Activated CD4-positive, alpha-beta T cell treated with anti-CD3 and anti-CD28 coated beads, Interleukin-2, amount 50 U/mL, for 1 hour (primary cell): ENCODE measurements around the gene CLIP2.

Experiments
- DNase-seq: peaks from one replicate; pipeline ENCODE4 v3.0.0-alpha.2; 2020

The CLIP2 gene

DNA sequence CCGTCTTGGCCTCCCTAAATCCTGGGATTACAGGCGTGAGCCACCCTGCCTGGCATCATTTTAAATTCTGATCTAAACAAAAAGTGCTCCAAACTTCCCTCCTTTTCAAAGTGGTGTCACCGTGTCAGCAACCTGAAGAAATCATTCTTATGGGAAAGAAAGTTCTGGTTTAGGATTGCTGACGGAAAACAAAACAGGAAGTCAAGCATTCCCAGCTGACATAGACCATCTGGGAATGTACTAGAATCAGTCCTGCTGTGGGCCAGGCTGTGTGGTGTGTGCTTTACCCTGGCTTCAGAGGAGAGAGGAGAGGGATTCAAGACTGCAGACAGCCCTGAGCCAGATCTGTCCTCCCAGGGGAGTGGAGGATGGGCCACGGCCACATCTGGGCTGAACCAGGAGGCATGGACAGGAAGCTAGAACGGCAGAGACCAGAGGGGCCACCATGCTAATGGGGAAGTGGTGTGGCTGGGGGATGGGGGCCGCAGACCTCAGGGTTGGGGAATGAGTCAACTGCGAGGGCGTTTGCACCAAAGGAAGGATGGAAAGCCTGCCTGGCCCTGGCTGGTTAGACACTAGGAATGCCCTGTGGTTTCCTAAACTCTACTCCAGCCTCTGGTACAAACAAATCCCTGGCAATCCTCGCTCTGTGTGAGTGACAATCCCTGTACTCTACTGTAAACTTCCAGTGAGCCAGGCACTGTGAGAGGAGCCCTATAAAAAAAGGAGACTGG is 16.7 kb upstream of the CLIP2 start:
- DNase-seq: no peak

DNA sequence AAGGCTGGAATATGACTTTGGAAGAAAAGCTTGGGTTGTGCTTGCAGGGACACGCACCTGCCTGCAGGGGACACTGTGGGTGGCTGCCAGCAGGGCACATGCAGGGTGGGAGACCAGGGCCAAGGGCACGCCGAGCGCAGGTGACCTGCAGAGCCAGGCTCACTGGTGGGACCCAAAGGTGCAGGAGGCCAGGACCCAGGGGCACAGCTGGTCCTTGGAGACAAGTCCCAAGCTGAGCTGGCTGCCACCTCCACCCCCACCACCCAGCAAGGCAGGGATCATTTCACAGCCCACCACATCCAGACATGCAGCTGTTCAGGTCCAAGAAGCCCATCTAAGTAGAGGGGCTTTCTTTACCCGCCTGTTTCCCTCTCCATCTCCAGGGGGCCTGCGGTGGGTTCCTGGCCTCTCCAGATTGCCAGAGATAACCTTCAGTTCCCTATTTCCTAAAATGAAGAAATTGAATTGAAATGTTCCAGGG is 13.8 kb upstream of the CLIP2 start:
- DNase-seq: no peak

DNA sequence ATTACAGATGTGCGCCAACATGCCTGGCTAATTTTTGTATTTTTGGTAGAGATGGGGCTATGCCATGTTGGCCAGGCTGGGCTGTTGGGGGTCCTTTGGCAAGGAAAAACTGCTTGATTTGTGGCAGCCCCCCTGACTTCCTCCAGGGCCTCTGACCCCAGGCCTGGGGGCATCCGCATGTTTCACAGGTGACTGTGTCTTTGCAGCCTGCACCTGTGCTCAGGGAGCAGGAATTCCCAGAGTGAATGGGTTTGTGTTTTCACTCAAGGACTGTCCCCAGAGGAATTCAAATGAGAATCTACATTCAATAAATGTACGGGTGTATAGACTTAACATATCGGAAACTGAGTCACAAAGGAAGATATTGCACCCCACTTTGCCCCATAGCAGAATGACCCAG is 11.6 kb upstream of the CLIP2 start:
- DNase-seq: no peak

DNA sequence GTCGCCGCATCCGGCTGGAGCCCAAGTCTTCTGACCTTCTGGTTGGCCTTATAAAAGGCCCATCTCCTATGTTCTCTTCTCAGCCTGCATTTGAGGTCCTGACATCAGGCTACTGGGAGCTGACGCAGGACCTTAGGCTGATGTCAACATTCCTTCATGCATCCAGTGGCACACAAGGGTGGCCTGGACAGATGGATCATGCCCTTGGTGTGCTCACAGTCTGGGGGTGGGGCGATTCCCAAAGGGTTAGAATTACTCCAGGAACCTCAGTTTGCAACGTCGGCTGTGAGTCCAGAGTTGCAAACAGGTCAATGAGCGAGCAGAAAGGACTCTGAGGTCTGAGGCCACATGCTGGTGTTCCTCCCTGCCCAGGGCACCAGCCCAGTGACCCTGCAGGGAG is 8.2 kb upstream of the CLIP2 start:
- DNase-seq: no peak

DNA sequence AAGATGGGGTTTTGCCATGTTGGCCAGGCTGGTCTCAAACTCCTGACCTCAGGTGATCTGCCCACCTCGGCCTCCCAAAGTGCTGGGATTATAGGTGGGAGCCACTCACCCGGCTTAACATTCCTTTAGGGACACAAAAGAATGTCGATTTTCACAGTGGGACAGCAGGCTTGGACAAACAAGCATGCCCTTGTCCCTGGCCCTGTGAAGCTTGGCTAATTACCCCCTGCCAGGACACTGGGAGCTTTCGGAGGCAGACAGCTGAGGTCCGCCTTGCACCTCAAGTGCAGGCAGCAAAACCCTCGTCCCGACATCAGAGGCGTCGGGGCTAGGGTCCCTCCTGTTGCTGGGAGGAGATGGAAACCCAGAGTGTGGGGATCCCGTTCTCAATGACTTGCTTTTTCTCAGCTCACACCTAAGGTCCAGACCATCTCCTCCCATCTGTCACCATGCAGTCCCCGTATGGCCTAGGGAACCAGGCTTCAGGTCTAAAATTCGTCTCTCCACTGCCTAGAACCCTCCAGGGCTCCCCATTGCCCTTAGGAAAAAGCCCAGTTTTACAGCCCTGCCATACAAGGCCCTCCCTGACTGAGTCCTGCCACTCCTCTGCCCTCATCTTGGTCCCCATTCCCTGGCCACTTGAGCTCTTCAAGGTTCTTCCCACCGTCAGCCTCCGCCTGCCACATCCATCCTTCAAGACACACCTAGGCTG is 6.3 kb upstream of the CLIP2 start:
- no peak for DNase-seq

DNA sequence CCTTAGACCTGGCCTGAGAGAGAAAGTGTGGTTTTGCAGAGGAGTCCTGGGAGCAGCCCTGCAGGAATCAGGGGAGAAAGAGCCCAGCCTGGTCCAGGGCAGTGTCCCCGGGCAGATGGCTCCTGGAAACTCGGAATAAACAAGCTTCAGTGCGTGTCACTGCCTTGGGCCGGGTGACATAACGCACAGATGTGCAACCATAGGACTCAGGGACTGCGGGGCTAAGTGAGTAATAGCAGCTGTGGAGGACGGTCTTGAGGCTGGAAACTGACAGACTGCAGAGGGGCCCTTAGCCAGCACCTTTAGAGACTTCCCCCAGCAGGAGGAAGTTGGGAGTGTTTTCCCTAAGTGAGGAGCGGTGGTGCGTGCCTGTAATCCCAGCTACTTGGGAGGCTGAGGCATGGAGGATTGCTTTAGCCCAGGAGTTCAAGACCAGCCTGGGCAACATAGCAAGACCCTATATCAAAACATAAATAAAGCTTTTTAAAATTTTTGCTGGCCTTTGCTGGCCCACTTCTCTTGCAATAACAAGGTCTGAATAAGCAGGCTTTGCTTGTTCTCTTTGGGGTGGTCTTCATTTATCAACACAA is 5.3 kb upstream of the CLIP2 start:
- no peak for DNase-seq

DNA sequence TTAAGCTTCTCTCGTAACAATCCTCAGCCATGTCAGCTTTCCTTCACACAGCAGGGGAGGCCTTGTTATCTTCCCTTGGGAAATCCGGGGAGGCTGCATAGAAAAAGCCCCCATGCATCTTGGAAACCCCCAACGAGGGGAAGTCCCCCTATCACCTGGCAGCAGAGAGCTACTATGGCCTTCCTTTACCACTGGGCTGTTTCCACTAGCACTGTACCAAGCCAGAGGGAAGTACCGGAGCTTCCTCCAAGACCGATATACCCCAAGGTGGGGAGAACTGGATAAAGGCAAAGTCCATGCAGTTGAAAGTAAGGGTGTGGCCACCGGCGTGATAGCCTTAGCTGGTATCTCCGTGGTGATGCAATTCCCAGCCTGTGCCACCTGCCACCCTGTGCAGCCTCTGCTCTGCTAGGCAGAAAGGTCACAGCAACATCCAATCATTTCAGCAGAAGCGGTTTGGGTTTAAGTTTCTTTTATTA is 4.4 kb upstream of the CLIP2 start:
- no peak for DNase-seq

DNA sequence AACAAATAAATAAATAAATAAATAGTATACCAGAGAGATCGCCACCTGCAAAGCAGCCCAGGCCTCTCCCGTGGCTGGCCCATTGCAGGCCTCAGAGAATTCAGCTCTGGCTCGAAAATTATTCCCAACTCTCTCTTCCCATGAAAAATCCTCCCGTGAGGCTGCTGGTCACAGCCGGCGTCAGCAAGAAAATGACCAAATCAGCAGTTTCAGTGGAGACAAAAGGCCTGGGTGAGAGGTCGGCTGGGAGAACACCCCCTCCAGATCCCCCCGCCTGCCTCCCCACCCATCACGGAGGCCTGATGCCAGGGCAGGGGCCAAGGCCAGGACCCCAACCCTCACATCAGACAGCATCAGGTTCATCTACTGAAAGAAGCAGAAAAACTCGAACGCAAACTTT is 3.1 kb upstream of the CLIP2 start:
- DNase-seq: no peak

DNA sequence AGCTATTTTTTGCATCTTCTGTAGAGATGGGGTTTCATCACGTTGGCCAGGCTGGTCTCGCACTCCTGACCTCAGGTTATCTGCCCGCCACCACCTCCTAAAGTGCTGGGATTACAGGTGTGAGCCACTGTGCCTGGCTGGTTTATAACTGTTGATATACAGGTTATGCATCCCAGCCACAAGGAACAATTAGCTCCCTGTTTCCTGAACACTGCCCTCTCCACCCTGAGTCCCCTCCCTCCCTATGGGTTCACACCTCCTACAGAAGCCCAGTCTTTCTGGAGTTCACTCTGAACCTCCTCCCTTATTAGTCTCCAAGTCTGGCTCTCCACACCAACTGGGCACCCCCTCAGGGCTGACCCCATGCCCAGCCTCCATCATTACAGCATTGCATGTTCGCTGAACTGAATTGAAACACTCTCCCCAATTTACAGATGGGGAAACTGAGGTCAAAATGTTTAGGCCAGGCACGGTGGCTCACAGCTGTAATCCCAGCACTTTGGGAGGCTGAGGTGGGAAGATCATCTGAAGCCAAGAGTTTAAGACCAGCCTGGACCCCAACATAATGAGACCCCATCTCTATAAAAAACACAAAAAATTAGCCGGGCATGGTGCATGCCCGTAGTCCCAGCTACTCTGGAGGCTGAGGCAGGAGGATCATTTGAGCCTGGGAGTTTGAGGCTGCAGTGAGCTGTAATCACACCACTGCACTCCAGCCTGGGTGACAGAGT is 1.7 kb upstream of the CLIP2 start:
- no peak for DNase-seq

DNA sequence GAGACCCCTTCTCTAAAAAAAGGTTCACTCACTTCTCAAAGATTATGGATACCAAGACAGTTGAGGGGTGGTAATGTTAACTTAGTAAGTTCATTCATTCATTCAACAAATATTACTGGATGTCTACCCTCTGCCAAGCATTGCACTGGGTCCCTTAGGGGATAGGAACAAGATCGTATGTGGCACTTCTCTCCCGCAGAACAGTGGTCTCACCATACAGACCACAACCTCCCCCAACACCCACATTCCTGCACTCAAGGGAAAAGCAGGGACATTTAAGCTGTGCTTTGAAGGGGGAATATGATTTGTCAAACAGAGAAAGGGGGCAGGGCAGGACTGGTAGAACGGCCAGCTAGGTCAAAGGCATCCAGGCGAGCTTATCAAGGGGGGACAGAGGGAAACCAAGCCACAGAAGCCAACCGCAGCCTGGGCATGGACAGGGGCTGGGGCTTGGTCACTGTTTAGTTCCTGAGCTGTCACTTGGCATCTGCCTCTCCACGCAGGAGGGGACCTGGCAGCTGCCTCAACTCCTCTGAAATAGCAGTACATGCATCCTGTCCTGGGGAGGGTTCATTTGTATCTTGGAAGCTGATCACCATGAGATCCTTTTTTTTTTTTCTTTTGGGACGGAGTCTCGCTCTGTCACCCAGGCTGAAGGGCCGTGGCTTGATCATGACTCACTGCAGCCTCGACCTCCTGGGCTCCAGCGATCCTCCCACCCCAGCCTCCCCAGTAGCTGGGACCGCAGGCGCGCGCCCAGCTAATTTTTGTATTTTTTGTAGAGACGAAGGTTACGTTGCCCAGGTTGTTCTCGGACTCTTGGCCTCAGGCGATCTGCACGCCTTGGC is 949 bp upstream of the CLIP2 start:
- DNase-seq: no peak

DNA sequence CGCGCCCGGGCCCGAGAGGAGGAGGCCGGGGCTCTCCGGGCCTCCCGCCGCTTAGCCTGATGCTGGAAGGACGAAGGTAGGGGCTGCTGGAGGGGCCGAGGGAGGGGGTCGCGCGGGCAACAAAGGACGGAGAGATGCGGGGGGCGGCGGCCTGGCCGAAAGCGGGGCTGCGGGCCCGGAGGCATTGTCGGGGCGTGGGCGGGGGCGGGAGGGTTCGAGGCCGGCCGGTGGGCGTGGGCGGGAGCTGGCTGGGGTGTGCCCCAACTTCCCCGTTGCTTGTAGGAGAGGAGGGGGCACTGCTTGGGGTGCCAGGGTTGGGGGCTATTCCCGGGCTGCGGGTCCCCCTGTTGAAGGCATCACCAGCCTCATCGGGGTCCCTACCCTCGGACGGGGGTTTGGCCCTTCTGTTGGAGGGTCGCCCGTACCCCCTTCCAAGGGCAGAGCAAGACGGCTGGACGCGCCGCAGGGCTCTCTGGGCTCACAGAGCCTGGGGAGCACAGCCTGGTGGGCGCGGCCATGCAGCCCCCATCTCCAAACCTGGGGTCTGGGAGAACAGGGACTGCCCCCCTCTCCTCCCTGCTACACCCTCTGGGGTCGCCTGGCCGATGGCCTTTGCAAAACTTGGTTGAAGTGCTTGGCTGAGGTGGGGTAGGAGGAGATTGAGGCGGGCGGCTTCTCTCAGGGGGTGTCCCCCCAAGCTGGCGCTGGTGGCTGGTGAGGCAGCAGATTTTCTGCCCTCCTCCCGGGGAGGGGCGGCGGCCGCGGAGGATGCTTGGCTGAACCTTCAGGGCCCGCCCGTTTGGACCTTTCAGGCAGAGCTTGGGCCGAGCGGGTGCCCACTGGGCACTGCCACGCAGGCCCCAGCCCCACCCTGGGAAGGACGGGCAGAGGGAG is 699 bp downstream of the CLIP2 start:
- peak; percentile 31 for DNase-seq

DNA sequence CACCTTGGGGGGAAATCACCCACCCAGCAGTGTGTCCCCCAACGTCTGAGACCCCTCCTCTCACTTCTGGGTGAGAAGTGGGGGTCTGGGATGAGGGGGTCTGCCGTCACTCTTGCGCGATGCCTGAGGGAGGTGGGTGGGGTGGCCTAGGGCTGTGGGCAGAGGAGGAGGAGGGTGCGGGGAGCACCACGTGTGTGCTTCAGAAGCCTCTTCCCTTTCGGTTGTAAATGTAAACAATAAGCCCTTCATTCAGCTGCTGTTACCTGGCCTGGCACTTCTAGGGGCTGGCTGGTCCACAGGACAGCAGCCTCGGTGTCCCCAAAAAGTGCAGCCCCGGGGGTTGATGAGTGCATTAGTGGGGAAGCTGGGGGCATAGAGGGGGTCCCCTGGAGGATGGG is 1.3 kb downstream of the CLIP2 start:
- no peak for DNase-seq

DNA sequence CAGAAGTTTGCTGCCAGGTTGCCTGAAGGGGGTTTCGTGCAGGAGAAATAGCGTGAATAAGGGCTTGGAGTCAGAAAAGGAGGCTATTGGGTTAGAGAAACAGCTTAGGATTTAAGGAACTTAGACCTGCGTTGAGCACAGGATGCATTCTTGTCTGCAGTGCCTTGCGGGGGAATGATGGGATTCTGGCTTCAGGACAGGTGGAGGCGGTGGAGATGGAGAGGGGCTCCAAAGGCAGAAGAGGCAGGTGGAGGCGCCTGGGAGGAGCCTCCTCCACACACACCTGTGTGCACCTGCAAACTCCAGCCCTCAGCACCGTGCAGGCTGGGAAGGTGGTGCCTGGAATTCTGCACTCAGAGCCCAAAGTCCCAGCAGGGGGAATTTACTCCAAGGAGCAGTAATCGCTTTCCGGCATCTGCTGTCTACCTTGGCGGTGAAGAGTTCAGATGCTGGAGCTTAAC is 1.8 kb downstream of the CLIP2 start:
- no peak for DNase-seq

DNA sequence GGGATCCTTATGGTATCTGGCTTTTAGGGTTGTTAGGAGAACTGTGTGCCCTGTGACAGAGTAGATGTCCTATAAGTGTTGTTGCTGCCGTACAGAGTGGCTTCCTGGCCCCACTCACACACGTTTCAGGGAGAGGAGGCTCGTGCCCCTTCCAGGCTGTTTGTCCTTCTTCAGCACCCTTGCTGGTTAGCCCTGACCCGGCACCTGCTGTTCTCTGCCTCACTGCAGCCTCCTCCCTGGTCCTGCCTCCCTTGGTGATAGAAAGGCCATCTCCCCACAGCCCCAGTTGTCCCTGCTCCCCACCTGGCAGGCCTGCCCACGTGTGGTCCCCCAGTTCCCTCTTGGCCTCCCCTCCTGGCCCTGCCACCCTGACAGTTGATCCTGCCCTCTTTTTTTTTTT is 2.3 kb downstream of the CLIP2 start:
- DNase-seq: no peak

DNA sequence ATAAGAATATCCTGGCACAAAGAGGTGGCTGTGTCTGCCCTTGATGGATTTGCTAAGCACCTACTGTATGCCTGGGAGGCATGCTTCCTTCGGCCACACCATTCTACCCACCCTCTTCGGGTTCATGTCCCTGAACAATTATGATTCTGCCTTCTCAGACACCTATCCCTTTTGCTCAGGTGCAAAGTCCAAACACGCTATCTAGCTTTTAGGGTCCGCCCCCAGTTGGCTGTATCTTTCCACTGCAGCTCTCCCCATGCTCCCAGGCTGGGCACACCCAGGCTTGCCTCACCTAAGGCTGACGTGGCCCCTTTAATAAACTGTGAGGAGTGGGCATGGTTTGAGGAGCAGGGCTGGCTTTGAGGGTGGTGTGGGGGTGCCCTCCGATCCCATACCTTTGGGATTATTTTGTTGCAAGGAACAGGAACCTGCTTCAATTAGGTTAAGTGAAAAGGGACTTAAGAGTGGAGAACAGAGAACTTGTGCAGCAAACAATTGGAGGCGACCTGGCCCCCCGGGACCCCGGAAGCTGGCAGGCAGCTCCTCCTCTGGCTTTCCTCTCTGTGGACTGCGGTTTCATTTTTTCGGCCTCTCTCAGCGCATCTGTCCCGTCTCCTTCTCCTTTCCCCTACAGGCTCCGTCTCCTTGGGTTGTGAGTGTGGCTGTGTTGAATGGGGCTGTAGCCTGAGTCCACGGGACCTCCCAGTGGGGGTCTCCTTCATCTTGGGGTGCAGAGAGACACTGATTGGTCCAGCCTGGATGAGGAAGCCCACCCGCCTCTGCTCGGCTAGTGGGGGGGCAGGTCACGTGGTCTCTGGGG is 3.8 kb downstream of the CLIP2 start:
- no peak for DNase-seq

DNA sequence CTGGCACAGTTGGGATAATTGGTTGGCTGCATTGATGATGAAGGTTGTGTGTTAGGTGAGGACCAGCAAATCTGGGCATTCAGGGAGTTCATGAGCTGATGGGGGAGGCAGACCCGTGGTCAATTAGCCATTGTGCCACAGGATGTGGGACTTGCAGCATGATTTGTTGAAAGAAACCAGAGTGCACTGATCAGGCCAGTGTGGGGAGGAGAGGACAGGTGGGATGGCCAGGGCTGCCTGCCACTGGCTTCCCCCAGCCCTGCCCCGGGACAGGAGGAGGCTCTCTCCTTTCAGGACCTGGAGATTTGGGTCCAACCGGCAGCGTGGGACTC is 4.3 kb downstream of the CLIP2 start:
- DNase-seq: no peak

DNA sequence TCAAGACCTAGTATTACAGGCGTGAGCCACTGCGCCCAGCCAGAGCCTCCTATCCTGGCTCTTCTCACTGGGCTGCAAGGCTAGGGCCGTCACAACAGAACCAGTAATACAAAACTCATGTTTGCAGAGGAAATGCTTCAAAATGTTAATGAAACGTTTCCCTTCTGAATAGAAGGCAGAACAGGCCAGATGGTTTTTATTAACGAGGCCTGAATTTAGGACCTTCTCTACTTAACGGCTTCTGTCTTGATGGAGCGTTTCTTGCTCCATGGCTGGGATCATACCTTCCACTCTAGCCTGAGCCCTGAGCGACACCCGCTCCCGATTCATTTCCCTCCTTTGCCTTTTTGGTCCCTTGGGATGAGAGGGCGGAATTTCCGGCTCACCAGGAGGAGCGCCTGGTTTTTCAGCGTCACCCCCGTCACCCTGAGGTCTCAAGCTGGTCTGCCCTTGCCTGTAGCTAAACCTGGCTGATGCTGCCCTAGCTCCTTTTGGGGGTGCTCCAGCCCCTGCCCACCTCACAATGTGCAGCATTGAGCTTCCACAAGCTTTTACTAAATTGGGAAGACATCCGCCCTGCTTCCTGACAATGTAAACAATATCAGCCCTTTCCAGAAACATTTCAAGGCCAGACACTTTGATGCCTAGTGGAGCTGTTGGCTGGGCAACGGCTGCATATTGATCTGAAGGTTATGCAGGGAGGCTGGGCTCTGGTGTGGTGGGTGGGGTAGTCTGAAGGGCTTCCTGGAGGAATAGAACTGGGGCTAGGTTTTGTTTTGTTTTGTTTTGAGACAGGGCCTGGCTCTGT is 5.2 kb downstream of the CLIP2 start:
- no peak for DNase-seq

DNA sequence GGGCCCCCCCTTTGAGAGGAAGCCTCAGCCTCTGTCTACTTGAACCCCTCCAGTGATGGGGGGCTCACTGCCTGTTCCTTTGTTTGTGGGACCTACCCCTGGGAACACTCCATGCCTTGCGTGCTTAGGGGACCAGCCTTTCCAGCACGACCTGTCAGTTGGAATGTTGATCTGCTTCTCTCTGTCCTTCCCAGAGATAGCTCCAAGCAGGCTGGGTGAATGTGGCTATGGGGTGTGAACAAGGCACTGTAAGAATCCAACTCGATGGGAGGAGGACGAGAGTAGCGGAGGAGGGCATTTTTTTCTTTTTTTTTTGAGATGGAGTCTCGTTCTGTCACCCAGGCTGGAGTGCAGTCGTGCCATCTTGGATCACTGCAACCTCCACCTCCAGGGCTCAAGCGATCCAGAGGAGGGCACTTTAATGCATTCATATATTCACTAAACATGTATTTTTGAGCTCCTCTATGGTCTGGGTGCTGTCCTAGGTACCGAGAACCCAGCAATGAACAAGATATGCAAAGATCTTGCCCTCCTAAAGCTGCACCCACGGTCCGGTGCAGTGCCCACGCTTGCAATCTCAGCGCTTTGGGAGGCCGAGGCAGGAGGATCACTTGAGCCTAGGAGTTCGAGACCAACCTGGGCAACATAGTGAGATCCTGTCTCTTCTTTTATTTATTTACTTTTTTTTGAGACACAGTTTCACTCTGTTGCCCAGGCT is 8.5 kb downstream of the CLIP2 start:
- no peak for DNase-seq

DNA sequence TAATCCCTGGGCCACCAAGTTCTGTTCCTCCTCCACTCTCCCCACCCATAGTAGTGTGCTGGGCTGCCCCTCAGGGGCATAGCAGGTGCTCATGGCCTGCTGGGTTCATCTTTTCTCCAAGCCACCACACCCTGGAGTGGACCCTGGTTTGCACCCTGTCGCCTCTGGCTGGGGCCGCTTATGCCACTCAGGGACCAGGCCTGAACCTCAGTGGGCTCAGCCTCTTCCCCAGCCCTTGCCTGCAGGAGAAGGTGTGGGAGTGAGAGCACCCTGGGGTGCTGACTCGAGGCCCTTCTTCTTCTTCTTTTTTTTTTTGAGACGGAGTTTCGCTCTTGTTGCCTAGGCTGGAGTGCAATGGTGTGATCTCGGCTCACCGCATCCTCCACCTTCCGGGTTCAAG is 10.2 kb downstream of the CLIP2 start:
- DNase-seq: no peak
